Uterus (tissue), 4 donors: ENCODE data around the gene PRR23E. TPM values are rescaled to one million over a fixed set of nuclear protein-coding genes. Genes with fewer than 3 reads are reported as not detected.

Experiments
- DNase-seq, 2 donors: peaks; one replicate each; pipeline ENCODE4 v3.0.0-alpha.2; 2019 to 2020
- H3K27ac ChIP-seq, 2 donors: fragments of 200-600 bp; sonication (generic); 1 replicate in 1 of 2; 2 replicates in 1 of 2; pipeline ENCODE4 v1.5.1; 2016 to 2018
- H3K27me3 ChIP-seq, 2 donors: fragments of 200-600 bp; sonication (generic); one replicate each; pipeline ENCODE4 v1.5.1; 2018 to 2019; ENCODE audit warnings: control low read depth in 1 of 2
- H3K36me3 ChIP-seq, 2 donors: fragments of 200-600 bp; sonication (generic); one replicate each; pipeline ENCODE4 v1.5.1; 2019; ENCODE audit warnings: control low read depth in 1 of 2
- H3K4me1 ChIP-seq, 2 donors: fragments of 200-600 bp; sonication (generic); one replicate each; pipeline ENCODE4 v1.5.1; 2018 to 2019; ENCODE audit warnings: control low read depth in 1 of 2
- H3K4me3 ChIP-seq, 2 donors: fragments of 200-600 bp; sonication (generic); 1 replicate in 1 of 2; 2 replicates in 1 of 2; pipeline ENCODE4 v1.5.1; 2018 to 2019; ENCODE audit warnings: mild to moderate bottlenecking in 1 of 2
- H3K9me3 ChIP-seq, 2 donors: fragments of 200-600 bp; sonication (generic); one replicate each; pipeline ENCODE4 v1.5.1; 2019; ENCODE audit warnings: control low read depth in 1 of 2
- POLR2A ChIP-seq, 2 donors: fragments of 450-650 bp; IDR thresholded peaks; one replicate each; pipeline ENCODE4 v1.6.1; 2016; ENCODE audit warnings: antibody characterized with exemption in 2 of 2, mild to moderate bottlenecking in 1 of 2, moderate library complexity in 1 of 2
- intact Hi-C: fragments of 100-400 bp; cut with DNase I; formaldehyde crosslinking; loops from one replicate; pipeline ENCODE4 v1.15.1; 2023; ENCODE audit warnings: low total_unique reads
- total RNA-seq, 4 donors: library from RNA; depleted of rRNA in 3 of 4; stranded (reverse); fragments of >200 nt in 3 of 4; gene quantifications; one replicate each; pipeline versions ENCODE4 v1.1.0 to v1.2.4, GENCODE V29; 2014 to 2023
- TF ChIP-seq, protein P1 (sequence below), 4 experiments: fragments of 200-600 bp in 2 of 4; fragments of 450-650 bp in 2 of 4; sonication (generic) in 2 of 4; IDR thresholded peaks; one replicate each; pipeline ENCODE4 v1.5.1; 2016 to 2019; ENCODE audit warnings: antibody characterized with exemption in 4 of 4, mild to moderate bottlenecking in 2 of 4, moderate library complexity in 1 of 4
- donor health status: DM: yes; HTN: yes; CAD: no.

PRR23E gene
- total RNA-seq, 4 donors from 2014 or later: not detected

- Histone ChIP-seq H3K27me3 (no peaks in the 10 kb centered on the region), H3K27ac (no peak overlapping the region), H3K4me3 (no peak overlapping the region), H3K36me3 (no peaks in the 10 kb centered on the region), H3K4me1 (no peaks in the 10 kb centered on the region), H3K9me3 (no peaks in the 10 kb centered on the region)
- intact Hi-C loops: no loop called here
- DNase-seq: no peak
- TF ChIP-seq POLR2A (IDR thresholded peaks at IDR 0.05): no peak
- TF ChIP-seq, protein P1, sequence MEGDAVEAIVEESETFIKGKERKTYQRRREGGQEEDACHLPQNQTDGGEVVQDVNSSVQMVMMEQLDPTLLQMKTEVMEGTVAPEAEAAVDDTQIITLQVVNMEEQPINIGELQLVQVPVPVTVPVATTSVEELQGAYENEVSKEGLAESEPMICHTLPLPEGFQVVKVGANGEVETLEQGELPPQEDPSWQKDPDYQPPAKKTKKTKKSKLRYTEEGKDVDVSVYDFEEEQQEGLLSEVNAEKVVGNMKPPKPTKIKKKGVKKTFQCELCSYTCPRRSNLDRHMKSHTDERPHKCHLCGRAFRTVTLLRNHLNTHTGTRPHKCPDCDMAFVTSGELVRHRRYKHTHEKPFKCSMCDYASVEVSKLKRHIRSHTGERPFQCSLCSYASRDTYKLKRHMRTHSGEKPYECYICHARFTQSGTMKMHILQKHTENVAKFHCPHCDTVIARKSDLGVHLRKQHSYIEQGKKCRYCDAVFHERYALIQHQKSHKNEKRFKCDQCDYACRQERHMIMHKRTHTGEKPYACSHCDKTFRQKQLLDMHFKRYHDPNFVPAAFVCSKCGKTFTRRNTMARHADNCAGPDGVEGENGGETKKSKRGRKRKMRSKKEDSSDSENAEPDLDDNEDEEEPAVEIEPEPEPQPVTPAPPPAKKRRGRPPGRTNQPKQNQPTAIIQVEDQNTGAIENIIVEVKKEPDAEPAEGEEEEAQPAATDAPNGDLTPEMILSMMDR (IDR thresholded peaks at IDR 0.05): no peak
Observed at GRCh38 chr3:127217596-127218453, 24.9 kb downstream of the PRR23E start.

DNA sequence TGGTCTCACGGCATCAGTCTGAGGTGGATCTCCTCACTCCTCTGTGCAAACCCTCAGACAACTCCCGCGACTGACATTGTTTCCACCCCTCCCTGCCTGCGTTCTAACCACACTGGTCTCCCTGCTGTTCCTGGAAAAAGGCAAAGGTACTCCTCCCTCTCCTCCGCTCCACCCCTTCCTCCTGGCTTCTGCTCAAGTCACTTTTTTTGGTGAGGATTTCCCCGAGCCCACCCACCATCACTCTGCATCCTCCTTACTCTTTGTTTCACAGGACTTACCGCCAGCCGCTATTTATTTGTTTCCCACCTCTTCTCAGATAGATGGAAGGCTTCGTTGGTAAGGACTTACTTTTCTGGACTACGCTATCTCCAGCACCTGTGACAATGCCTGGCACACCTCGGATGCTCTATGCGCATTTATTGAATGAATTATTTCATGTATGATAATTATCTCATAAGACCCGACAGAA lies 25.6 kb downstream of the PRR23E start:
- intact Hi-C loops: no loop called here
- TF ChIP-seq, protein P1 (IDR thresholded peaks at IDR 0.05): no peak
- no peak for TF ChIP-seq POLR2A (IDR thresholded peaks at IDR 0.05)

GRCh38 chr3:127220497-127220896 lies 27.6 kb downstream of the PRR23E start:
- H3K27ac ChIP-seq: no peak overlapping the region
- no peaks in the 10 kb centered on the region for H3K4me1 ChIP-seq
- no peak for TF ChIP-seq POLR2A (IDR thresholded peaks at IDR 0.05)
- TF ChIP-seq, protein P1 (IDR thresholded peaks at IDR 0.05): no peak
- DNase-seq: no peak
- intact Hi-C loops: no loop called here
- H3K27me3 ChIP-seq: no peaks in the 10 kb centered on the region
- no peak overlapping the region for H3K4me3 ChIP-seq
- H3K9me3 ChIP-seq: no peaks in the 10 kb centered on the region
- H3K36me3 ChIP-seq: no peaks in the 10 kb centered on the region

More for the DNA sequence above, 25.6 kb downstream of the PRR23E start:
- DNase-seq: no peak
- H3K27ac ChIP-seq: no peak overlapping the region
- H3K4me3 ChIP-seq: no peak overlapping the region
- H3K36me3 ChIP-seq: no peaks in the 10 kb centered on the region
- no peaks in the 10 kb centered on the region for H3K27me3 ChIP-seq
- no peaks in the 10 kb centered on the region for H3K9me3 ChIP-seq
- H3K4me1 ChIP-seq: no peaks in the 10 kb centered on the region

DNA sequence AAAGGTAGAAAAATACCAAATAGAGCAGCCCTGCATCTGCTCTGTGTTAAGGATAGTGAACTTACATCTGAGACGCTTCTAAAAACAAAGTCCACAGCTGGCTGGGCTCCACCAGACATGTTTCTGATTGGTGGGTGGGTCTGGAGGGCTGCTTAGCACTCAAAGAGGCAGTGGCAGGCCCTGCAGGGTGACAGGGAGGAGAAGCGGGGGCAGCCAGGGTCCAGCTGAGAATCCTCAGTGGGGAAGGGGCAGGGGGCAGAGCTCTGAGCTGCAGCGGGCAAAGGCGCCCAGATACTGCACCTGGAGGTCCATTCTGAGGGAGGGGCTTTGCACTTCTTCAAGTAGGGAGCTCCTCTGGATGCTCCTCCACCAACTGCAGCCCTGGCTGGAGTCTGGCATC lies 28.1 kb downstream of the PRR23E start:
- intact Hi-C loops: no loop called here
- no peak for TF ChIP-seq POLR2A (IDR thresholded peaks at IDR 0.05)
- TF ChIP-seq, protein P1 (IDR thresholded peaks at IDR 0.05): no peak
- H3K36me3 ChIP-seq: no peaks in the 10 kb centered on the region
- DNase-seq: no peak
- H3K27ac ChIP-seq: no peak overlapping the region
- no peaks in the 10 kb centered on the region for H3K27me3 ChIP-seq
- no peaks in the 10 kb centered on the region for H3K9me3 ChIP-seq
- no peaks in the 10 kb centered on the region for H3K4me1 ChIP-seq
- no peak overlapping the region for H3K4me3 ChIP-seq

- H3K4me3 ChIP-seq: no peak overlapping the region
- H3K36me3 ChIP-seq: no peaks in the 10 kb centered on the region
- no peak for TF ChIP-seq POLR2A (IDR thresholded peaks at IDR 0.05)
- TF ChIP-seq, protein P1 (IDR thresholded peaks at IDR 0.05): no peak
- H3K27me3 ChIP-seq: no peaks in the 10 kb centered on the region
- intact Hi-C loops: no loop called here
- no peak for DNase-seq
- no peak overlapping the region for H3K27ac ChIP-seq
- no peaks in the 10 kb centered on the region for H3K9me3 ChIP-seq
- H3K4me1 ChIP-seq: no peaks in the 10 kb centered on the region
Observed at GRCh38 chr3:127221446-127222035, 28.6 kb downstream of the PRR23E start.
